H1 (cell line): ENCODE measurements around the gene PLSCR1. TPM values are rescaled to one million over a fixed set of nuclear protein-coding genes. Genes with fewer than 3 reads are reported as not detected.

Experiments used
- CHD2 ChIP-seq: IDR thresholded peaks from 2 replicates; pipeline ENCODE4 v1.6.1; 2012; ENCODE audit warnings: low read length, improper control_type of control experiment
- EZH2 ChIP-seq: fragments of 200-600 bp; sonication (generic); IDR thresholded peaks from 2 replicates; pipeline ENCODE4 v1.7.1; 2012; ENCODE audit warnings: low read depth, mild to moderate bottlenecking, moderate library complexity, low read length, inconsistent platforms; ENCODE audit not compliant: severe bottlenecking
- KDM1A ChIP-seq: fragments of 200-600, 300-600 bp; sonication (generic); IDR thresholded peaks from 2 replicates; pipeline ENCODE4 v1.7.1; 2016; ENCODE audit warnings: mild to moderate bottlenecking, low read length, borderline replicate concordance
- POU5F1 ChIP-seq: IDR thresholded peaks from 2 replicates; pipeline ENCODE4 v1.6.1; 2011; ENCODE audit warnings: low read depth, mild to moderate bottlenecking, low read length, moderate library complexity
- RBBP5 ChIP-seq: IDR thresholded peaks from 2 replicates; pipeline ENCODE4 v1.7.1; 2012; ENCODE audit warnings: low read depth, mild to moderate bottlenecking, inconsistent platforms, low read length, moderate library complexity, borderline replicate concordance
- RNF2 ChIP-seq: fragments of 200-900, 300-1000 bp; sonication (generic); IDR thresholded peaks from 2 replicates; pipeline ENCODE4 v1.7.1; 2016; ENCODE audit warnings: borderline replicate concordance, low read depth, mild to moderate bottlenecking, antibody characterized with exemption, low read length; ENCODE audit not compliant: poor library complexity, severe bottlenecking; ENCODE audit errors: missing control alignments
- SRF ChIP-seq: IDR thresholded peaks from 2 replicates; pipeline ENCODE4 v1.6.1; 2011; ENCODE audit warnings: mild to moderate bottlenecking, low read depth, low read length, moderate library complexity
- polyA plus RNA-seq, 7 experiments: library from polyadenylated mRNA; depleted of rRNA in 3 of 7; stranded (reverse) in 5 of 7; unstranded in 2 of 7; fragments of >200 nt in 5 of 7; fragments of 200-250 nt in 2 of 7; gene quantifications; 1 replicate in 5 of 7; 2 replicates in 1 of 7; 4 replicates in 1 of 7; pipeline versions ENCODE4 v1.2.1 to v1.2.3, GENCODE V29; 2011 to 2013; ENCODE audit warnings: missing spikeins in 2 of 7, mixed read lengths in 2 of 7
- total RNA-seq: library from RNA; stranded (reverse); fragmentation: NEBNext Ultra II Directional; extraction: Animal tissue kit (Norgen Biotek cat#: 25700); gene quantifications from 2 replicates; pipeline ENCODE4 v1.2.1, GENCODE V29; 2021

PLSCR1 gene
- total and polyA plus RNA-seq, 2 of the 8 experiments (the other 6 are each of a cell fraction or from before 2014, with no cell fraction given) = 32.2 to 48.5 TPM

- TF ChIP-seq RNF2 (no peak), EZH2 (no peak), CHD2 (no peak), KDM1A (no peak), SRF (no peak), RBBP5 (no peak), POU5F1 (no peak)
Observed at GRCh38 chr3:146542179-146542578, 2.2 kb downstream of the PLSCR1 start (continued).
